Fibroblast of the conjunctiva (primary cell): ENCODE data around the gene SASS6.

Experiments
- DNase-seq: peaks from one replicate; pipeline ENCODE4 v3.0.0-alpha.2; 2010; ENCODE audit warnings: low read depth

The SASS6 gene

DNA sequence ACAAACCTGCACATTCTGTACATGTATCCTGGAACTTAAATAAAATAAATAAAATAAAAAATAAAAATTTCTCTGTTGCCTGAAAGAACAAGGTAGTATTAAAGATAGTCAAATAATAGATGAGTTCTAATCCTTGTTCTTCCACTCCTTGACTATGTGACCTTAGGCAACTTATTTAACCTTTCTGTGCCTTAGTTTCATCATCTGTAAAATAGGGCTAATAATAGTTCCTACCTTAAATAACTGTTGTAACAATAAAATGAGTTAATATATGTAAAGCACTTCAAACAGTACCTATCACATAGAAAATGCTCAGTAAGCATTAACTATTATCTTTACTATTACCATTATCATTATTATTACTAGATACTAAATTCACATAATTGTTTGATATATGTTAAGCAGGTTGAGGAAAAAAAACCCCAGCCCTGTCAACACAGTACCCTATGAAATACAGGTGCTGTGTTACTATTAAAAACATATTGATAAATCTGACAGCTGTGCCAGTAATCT lies 23.1 kb downstream of the SASS6 start:
- no peak for DNase-seq

DNA sequence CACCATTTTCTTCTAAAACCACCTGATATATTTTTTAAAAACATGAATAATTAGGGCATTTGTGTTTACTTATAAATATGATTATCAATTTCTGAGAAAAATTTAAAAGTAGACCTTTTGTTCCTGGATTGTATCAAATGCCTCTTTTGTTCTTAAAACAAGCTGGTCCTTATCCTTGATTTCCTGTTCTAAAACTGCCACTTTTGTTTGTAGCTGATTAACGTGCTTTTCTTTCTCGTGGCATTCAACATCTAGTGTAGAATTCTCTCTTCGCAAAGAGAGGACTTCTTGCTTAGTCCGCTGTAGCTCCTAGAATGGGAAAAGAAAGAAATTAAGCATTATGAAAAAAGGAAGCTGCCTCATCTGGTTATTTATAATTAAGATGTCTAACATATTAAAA lies 25.0 kb downstream of the SASS6 start:
- no peak for DNase-seq

GRCh38 chr1:100101564-100101963 lies 31.2 kb downstream of the SASS6 start:
- DNase-seq: no peak

GRCh38 chr1:100100202-100100601 lies 32.5 kb downstream of the SASS6 start:
- no peak for DNase-seq

- no peak for DNase-seq
Measured at GRCh38 chr1:100090471-100090870, 42.3 kb downstream of the SASS6 start.

DNA sequence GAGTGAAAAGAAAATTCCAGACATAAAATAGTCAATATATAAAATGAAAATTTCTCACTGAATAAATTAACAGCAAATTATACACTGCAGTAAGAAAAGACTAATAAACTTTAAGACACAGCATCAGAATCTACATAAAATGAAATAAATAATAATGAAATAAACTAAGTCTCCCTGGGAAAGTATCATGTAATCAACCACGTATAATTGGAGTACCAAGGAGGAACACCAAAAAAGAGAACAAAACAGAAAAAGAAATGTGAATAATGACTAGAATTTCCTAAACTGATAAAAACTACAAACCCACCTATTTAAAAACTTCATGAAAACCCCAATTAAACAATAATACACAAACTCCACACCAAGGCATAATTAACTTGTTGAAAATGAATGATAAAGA lies 43.6 kb downstream of the SASS6 start:
- DNase-seq: no peak

- no peak for DNase-seq
Measured at GRCh38 chr1:100087396-100087795, 45.3 kb downstream of the SASS6 start.

GRCh38 chr1:100080331-100080730 lies 52.4 kb downstream of the SASS6 start:
- DNase-seq: no peak

DNA sequence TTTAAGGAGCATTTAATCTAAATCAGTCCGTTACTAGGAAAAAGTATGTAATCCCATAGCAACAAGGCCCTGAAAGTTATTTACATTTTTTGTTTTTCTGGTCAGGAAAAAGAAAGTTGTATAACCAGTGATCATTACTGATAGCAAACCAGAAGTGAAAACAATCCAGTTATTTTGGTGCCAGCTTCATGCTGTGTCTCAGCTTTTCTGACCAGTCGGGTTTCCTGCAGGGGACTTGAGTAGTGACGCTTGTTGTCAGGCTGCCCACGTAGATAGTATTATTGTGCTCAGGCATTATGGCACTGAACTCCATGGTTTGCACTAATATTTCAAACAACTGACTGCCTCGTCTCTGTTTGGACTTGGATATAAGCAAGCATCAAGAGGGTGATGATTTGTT lies 55.2 kb downstream of the SASS6 start:
- DNase-seq: no peak

- DNase-seq: no peak
Measured at GRCh38 chr1:100076744-100077143, 56.0 kb downstream of the SASS6 start.

GRCh38 chr1:100076319-100076718 lies 56.4 kb downstream of the SASS6 start:
- no peak for DNase-seq

GRCh38 chr1:100075773-100076172 lies 57.0 kb downstream of the SASS6 start:
- no peak for DNase-seq

DNA sequence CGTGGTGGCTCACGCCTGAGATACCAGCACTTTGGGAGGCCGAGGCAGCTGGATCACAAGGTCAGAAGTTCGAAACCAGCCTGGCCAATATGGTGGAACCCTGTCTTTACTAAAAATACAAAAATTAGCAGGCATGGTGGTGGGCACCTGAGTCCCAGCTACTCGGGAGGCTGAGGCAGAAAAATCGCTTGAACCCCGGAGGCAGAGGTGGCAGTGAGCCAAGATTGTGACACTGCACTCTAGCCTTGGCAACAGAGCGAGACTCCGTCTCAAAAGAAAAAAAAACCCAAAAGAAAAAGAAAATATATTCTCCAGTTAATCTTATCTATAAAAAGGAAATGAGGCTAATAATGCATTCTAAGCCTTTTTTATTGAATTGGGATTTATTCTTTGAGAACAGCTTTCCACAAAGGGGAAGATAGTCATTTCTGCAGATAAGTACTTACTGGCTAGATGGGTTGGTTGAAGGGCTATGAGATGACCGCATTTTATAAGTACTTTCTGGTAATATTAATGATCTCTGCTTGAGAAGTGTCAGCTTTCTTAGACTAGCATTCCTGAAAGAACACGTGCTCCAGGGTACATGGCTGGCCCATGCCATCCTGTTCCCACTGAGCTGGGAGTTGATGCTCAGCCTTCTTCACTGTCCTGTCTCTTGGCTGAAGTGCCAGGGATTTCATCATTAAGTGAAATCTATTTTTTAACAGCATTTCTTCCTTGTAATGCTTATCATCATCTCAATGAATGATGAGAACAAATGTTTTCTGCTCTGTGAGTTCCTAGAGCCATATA lies 57.9 kb downstream of the SASS6 start:
- DNase-seq: no peak

DNA sequence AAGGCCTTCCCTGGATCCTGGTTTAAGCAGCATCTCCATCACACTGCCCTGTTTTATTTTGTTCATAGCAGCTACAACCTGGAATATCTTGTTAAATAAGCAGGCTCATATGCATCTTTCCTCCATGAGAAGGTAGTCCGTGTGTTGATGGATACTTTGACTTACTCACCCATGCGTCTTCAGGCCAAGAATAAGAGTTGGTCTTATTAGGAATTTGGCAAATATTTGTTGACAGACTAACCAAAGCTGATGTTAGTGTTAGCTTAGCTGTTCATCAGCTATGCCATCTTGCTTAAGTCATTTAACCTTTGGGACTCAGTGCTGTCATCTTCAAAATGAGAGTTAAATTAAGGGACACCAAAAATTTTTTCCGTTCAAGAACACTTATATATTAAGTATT lies 59.2 kb downstream of the SASS6 start:
- DNase-seq: no peak

DNA sequence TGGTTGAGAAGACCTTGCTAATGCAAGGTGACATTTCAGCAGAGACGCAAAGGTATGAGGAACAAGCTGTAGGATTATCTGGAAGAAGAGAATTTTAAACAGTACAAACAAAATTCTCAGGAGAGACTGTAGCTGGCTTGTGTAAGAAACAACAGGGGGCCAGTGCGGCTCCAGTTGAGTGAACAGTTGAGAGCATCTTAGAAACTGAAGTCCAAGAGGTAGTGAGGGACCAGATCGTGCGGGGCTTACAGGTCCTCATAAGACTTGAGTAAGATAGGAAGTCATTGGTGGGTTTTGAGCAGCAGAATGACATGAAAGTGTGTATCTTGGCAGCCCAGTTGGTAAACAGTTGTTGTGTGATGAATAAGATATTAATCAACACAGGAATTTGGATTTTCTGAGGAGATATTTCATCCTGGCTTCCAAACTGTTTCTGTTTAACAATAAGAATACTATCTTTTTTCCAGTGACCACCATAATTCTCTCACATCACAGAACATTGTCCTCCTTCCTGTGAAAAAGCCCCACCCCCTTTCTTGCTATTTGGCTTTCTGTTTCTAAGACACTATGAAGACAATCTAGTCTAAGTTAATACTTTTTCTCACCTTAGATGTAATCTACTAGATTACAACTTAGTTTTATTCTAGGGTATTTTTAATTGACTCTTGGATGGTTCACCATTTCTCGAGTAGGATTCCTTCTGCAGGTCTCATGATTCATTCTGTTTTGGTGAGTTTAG lies 62.4 kb downstream of the SASS6 start:
- DNase-seq: no peak

DNA sequence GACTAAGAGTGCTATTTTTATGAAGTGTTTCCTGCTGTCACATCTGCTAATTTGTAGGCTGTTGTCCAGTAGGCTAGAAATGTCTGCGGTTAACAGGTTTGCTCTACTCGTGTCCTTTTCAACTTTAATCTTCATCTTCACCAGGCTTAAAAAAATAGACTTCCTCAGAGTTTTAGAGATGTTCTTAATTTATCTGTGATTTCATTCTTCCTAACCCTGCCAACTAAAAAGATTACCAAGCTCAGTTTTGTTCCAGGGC lies 66.8 kb downstream of the SASS6 start:
- DNase-seq: no peak

- no peak for DNase-seq
Measured at GRCh38 chr1:100065183-100065968, 67.4 kb downstream of the SASS6 start.

DNA sequence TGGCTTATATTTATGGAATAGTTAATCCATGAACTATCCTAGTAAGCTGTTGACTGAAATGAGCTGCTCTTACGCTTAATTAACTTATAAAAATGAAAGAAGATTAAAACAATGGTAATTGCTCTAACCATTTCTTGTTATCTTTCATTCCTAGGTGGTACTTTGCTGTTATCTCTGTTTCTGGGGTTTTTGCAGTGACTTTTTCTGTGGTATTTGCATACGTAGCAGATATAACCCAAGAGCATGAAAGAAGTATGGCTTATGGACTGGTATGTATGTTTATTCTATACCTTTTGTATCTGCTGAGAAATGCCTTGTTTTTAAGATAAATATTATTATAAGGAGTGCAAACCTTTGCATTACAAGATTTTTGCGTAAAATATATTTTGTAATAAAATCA lies 71.0 kb downstream of the SASS6 start:
- no peak for DNase-seq

DNA sequence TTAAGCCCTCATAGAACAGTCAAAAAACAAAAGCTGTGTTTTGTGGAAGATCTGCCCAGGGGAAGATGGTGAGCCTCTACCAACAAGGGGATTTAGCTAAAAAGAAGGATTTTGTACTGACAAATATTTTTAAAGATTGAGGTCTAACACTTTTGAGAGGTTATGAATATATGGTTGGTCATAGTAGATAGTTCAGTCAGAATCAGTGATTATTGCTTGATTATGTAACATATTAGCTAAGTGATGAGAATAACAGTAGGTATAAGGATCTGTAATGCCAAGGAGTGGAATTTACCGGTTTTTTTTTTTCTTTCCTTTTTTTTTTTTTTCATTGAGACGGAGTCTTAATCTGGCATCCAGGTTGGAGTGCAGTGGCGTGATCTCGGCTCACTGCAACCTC lies 79.0 kb downstream of the SASS6 start:
- no peak for DNase-seq

DNA sequence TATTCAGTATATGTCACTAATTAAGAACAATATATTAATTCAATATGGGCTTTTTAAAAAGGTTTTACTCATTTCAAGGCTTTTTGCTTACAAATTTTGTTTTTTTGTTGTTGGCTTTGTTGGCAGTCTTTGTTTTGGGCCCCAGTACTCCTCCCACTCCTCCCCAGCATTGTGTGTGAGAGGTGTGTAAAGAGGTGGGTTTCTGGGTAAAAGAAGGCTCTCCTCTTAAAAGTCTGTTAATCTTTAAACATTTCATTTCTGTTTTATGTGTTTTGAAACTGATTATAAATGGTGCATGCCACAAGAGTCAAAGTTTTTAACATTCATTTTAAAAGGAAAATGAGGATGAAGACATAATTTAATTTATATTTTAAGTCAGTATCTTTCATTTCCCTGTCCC lies 79.6 kb downstream of the SASS6 start:
- no peak for DNase-seq

GRCh38 chr1:100051893-100052292 lies 80.8 kb downstream of the SASS6 start:
- DNase-seq: no peak

DNA sequence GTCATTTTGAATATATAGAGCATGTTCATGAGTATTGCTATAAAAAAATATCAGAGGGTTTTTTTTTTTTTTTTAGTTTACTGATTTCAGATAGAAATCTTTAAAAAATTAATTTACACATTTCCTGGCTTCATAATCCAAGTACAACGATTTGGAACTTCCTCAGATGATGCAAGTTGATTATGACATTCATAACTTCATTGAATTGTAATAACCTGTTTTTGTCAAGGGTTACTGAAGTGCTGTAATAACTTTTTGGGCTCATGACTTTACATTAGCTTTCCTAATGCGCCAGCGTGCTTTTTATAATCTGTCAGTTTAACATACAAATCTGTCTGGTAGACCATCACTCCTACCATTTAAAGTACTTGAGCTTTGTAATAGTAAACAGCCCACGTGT lies 81.3 kb downstream of the SASS6 start:
- no peak for DNase-seq

- DNase-seq: no peak
Measured at GRCh38 chr1:100050139-100050538, 82.6 kb downstream of the SASS6 start.
